ENCODE results near the gene NFXL1. TPM values are rescaled to one million over a fixed set of nuclear protein-coding genes. Genes with fewer than 3 reads are reported as not detected.

The NFXL1 gene
- total RNA-seq, 4 donors from 2014 or later, result 6.5 to 15.0 (median 10.6) TPM

- DNase-seq (ENCODE audit: extremely low spot score), result no peak
- Histone ChIP-seq H3K4me3 (no peak overlapping the region), H3K4me1 (no peaks in the 10 kb centered on the region), H3K27me3 (no peaks in the 10 kb centered on the region), H3K9me3 (no peaks in the 10 kb centered on the region), H3K36me3 (no peaks in the 10 kb centered on the region), H3K27ac (replicated peaks in 1 of 4) (no peak overlapping the region)
- intact Hi-C loops (cut with DNase I), result no loop called here
- no peak for TF ChIP-seq POLR2A (IDR thresholded peaks at IDR 0.05; ENCODE audit: low read depth)
- no peak for TF ChIP-seq EP300 (IDR thresholded peaks at IDR 0.05)
- TF ChIP-seq POLR2AphosphoS5 (IDR thresholded peaks at IDR 0.05), result no peak
- no peak for TF ChIP-seq CTCF (IDR thresholded peaks at IDR 0.05)
- WGBS, result 70% methylated on average over 3 of the region's 3 CpGs
Measured at GRCh38 chr4:47798165-47798564, 116.2 kb downstream of the NFXL1 start.

Other genes with a start within 250 kb of the NFXL1 start
- 1 to 10 TPM; 1.2 to 4.8 (median 2.8) TPM for gene CORIN, start 76.5 kb downstream of the NFXL1 start, total RNA-seq
- 1 to 10 TPM in 1 of 4 donors, under 1 TPM in 1, not detected in 2; 0.33 to 4.0 TPM for gene CNGA1, start 102.1 kb upstream of the NFXL1 start, total RNA-seq
- 1 to 10 TPM in 1 of 4 donors, under 1 TPM in 3; 0.33 to 1.3 (median 0.60) TPM for gene NIPAL1, start 102.2 kb upstream of the NFXL1 start, total RNA-seq
- gene TXK, start 219.7 kb upstream of the NFXL1 start, total RNA-seq, result 1 to 10 TPM in 3 of 4 donors, under 1 TPM in 1; 0.92 to 2.1 (median 1.1) TPM